Stimulated activated CD8-positive, alpha-beta memory T cell treated with anti-CD3 and anti-CD28 coated beads, Interleukin-15, amount 100 ng/mL, for 24 hours (primary cell): Measurements from ENCODE around the gene AFF4.
"Not testable (repeated sequence)": the region's sequence is repeated elsewhere in the genome, so short reads cannot be mapped to it uniquely, and the experiment has no call there.

Experiments
- DNase-seq: peaks from one replicate; pipeline ENCODE4 v3.0.0-alpha.2; 2020; ENCODE audit warnings: low read depth

AFF4 gene

GRCh38 chr5:132887283-132887682, 76.2 kb downstream of the AFF4 start:
- DNase-seq = no peak

GRCh38 chr5:132886064-132886823, 77.2 kb downstream of the AFF4 start:
- no peak for DNase-seq

DNA sequence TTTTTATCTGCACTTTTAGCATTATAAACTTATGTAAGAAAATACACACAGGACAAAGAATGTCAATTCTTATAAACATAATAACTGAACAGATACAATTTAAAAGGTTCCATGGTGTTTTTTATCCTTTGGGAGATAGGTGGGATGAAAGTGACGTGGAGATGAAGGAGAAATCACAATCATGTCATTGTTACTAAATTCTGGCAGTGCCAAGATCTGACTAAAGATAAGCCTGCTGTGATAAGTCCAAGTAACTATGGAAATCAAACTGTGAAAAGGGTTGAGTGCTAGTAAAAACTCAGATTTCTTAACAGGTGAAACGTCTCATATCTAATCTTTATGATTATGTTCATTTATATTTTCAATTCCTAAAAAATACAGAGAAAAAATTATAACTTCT, 78.9 kb downstream of the AFF4 start:
- DNase-seq = no peak

DNA sequence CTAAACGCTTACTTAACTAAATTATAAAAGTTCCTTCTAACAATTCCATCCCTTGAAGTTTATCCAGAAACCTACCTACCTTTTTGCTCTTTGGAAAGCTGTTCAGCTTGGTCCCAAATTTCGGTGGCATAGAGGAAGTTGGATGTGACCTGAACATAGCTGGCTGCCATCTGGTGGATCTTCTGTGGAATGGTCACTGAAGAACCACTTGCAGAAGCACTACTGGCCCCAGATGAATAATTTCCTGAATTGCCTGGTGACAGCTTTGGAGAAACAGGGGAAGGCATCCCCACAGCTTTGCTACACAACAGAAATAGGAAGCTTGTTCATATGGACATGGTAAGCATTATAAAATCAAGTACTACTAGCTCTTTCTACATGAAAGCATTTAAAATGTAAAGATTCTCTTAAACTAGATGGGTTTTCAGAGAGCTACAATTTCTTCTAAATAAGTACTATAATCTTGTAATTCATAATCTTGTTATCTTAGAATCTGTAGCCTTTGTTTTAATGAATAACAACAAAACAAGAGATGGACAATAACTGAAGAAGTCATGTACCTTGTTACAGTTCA, 80.1 kb downstream of the AFF4 start:
- DNase-seq = no peak

GRCh38 chr5:132877938-132878337, 85.5 kb downstream of the AFF4 start:
- DNase-seq = no peak

GRCh38 chr5:132877466-132877865, 86.0 kb downstream of the AFF4 start:
- no peak for DNase-seq

DNA sequence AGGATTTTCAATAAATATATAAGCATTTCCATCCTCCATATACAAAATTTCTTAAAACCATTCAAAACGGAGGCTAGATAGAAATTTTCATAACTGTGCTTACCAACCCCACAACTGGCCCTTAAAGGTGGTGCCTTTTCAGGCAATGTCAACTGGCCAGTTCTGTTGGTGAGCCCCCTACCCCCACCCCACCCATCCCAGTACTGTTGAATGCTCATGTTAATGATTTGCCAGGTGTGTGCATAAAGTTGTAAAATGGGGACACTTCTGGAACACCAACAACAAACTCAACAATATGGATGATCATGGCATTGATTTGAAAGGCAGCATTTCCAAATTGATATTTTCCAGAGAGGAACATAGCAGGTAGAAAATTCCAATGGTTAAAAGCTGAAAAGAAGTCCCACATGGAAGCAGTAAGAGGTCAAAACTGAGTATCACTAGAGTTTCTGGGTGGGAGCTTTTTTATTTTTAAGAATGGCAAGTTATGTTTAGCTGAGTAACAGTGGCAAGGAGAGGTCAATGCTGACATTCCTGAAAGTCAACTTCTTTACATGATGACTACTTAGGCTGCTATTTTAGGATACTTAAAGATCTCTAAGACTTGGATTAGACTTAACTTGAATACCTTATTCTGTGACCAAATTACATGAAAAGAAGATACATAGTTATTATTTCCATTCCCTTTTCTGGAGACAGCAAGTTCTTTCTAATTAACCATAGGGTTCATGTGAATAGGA, 87.2 kb downstream of the AFF4 start:
- no peak for DNase-seq

- no peak for DNase-seq
These were observed 89.5 kb downstream of the AFF4 start for GRCh38 chr5:132873930-132874271.

DNA sequence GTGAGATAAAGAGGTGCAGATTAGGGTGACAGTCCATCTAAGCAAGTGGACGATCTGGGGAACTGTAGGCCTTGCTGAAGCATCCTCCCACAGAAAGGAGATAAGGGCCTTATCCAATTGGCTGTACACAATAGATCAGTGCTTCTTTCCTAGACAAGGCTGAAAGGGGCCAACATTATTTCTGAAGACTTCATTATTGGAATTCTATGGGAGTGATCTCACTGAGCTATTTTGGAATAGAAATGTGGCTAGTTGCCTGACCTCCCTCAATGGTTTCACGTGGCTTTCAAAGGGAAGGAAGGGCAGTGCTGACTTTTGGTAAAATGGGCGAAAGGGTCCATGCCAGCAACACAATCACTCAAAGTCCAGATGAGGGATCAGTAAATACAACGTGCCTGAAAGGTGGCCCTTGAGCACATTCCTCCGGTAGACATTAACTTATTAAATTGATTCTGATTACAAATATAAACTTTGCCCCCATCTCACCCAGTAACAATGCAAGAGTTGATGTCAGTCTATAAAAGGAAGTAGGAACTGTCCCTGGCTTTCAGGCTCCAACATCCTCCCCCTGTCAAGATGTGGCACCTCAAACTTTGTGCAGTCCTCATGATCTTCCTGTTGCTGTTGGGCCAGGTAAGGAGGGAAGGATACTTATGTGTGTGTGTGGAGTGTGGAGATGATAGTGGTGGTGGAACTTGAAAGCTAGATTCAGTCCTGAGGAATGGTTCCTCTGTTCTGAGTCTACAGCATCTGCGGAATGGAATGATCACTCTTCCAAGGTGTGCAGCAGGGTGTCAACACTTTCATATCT, 90.1 kb downstream of the AFF4 start, which contains the start of gene LEAP2:
Gene LEAP2, plus strand, starts transcription at position 550 of the 811 bp plus-strand sequence. Its CDS starts 27 bp downstream, at position 577.
- no peak for DNase-seq

GRCh38 chr5:132872788-132873118, 90.7 kb downstream of the AFF4 start:
- no peak for DNase-seq

- DNase-seq = no peak
These were observed 91.8 kb downstream of the AFF4 start for GRCh38 chr5:132871459-132872284.

DNA sequence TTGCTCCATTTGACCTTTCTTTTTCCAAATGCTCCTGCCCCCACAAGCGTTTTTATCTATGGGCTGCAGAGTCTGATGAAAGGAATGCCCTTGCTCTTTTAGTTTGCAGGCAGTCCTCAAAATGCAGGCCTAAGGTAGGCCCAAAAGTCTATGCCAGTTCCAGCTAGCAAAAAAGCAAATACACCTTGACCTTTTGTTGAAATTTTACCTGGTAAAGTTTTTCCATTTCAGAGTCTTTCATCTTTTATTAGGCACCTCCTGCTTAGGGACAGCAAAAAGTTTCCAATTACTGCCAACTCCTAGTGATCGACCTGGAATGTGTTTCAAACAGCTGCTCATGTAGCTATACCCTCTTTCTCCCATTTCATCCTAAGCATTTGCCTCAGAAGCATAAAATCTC, 92.6 kb downstream of the AFF4 start:
- no peak for DNase-seq

DNA sequence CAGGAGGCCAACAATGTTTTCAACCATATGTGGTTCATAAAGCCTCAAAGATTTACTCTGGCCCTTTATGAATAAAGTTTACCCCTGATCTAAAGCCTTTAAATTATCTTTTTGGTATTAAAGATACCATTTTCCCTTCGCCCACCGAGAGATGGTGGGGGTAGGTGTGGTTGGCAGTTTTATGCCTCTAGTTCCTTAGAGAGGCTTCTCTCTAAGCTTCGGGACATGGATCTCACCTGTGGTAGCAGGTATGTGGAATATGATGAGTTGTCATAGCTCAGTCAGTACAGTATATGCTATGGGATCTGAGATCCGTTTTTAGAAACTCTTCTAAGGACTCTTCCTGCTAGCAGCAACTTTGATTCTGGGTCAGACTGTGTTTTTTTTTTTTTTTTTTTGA, 94.7 kb downstream of the AFF4 start:
- no peak for DNase-seq

- no peak for DNase-seq
These were observed 96.4 kb downstream of the AFF4 start for GRCh38 chr5:132867046-132867451.

DNA sequence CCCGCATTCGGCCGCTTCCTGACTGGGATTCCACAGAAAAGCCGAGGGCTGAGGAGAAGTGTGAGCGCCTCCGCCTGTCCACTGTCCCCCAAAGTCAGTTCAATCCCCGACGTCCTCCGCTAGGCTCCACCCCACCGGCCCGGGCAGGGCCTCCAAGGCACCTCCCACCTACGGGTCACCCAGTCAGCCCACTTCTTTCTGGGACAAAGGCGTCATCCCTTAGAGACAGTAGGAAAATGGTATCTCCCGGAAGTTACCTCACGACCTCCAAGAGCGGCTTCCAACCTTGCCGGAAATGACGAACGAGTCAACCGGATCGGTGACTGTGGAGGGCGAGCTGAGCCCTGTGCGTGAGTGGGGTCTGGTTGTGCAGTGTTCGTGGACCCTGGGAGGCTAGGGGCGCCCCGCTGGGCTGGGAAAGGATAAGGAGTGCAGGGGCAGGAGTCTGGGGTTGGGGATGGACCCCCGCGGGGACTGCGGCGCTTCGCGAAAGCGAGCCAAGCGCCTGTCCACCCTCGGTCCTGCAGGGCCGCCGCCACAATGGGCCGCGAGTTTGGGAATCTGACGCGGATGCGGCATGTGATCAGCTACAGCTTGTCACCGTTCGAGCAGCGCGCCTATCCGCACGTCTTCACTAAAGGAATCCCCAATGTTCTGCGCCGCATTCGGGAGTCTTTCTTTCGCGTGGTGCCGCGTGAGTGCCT, 96.9 kb downstream of the AFF4 start, which contains the start of the genes GDF9 and UQCRQ:
Gene GDF9, minus strand, starts transcription at position 128 of the 704 bp plus-strand sequence. CDS start 1,936 bp downstream, outside the sequence.
Gene UQCRQ, plus strand, starts transcription at position 301 of the 704 bp plus-strand sequence. Its CDS starts 240 bp downstream, at position 541.
- peak; percentile 56 for DNase-seq

DNA sequence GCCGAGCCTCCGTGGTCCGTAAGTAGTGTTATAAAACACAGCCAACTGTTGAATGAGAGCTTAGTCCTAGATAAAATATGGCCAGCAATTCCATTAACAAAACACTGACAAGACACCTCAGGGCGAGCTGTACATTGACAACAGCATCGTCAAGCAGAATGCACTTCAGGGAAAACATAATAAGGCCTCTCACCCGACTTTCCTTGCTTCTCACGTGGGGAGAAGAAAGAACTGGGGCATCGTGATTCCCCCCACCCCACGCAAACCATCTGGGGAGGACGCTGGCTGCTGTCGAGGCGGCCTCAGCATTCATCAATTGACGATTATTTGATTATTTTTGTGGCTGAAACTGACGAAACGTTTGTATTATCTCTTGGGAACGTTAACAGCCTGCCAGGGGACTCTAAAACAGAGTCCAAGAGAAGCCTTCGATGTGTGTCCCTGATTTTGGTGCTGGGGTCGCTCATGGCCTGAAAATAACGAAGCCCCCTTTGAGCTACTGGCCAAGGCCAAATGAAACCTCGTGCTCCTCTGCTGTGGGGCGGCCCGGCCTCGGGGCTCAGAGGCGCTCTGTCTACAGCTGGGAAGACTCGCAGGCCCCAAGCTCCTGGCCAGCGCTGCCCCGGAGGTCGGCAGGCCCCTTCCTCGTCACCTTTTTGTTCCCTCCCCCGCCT, 97.6 kb downstream of the AFF4 start:
- no peak for DNase-seq

DNA sequence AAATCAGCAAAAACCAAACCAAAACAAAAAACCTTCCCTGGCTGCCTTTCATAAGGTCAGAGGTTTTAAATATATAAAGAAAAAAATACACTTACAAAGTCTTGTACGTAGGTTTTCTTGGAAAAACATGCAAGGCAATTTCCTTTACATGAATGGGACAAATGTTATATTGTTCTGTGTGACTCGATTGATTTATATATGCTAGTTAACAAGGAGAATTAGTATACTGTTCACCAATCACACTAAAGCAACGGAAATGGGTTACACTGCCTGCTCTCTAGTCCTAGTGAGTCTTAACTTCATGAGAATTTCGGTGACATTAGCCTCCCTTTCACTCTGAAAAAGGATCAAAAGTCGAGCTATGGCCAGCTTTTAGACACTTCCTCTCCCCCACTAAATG, 102.7 kb downstream of the AFF4 start:
- no peak for DNase-seq

DNA sequence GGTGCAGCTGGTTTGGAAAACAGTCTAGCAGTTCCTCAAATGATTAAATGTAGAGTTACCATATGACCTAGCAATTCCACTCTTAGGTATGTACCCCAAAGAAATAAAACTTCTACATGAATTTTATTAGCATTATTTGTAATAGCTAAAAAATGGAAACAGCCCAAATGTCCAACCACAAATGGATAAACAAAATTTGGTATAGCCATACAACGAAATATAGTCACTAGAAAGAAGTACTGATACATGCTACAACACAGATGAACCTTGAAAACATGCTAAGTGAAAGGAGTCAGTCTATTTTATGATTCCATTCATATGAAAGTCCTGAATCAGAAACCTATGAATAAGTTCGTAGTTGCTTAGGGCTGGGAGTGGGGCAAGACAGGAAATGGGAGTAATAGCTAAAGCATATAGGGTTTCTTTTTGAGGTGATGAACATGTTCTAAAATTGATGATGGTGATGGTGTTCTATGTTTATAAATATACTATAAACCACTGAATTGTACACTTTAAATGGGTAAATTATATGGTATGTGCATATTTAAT, 103.5 kb downstream of the AFF4 start:
- no peak for DNase-seq

DNA sequence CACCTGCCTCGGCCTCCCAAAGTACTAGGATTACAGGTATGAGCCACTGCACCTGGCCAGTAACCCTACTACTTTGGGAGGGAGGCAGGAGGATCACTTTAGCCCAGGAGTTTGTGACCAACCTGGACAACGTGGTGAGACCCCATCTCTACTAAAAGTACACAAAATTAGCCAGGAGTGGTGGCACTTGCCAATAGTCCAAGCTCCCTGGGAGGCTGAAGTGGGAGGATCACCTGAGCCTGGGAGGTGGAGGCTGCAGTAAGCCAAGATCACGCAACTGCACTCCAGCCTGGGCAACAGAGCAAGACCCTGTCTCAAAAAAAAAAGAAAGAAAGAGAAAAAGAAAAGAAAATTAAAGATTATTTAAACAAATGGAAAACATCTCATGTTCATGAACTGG, 107.4 kb downstream of the AFF4 start:
- DNase-seq = no peak

DNA sequence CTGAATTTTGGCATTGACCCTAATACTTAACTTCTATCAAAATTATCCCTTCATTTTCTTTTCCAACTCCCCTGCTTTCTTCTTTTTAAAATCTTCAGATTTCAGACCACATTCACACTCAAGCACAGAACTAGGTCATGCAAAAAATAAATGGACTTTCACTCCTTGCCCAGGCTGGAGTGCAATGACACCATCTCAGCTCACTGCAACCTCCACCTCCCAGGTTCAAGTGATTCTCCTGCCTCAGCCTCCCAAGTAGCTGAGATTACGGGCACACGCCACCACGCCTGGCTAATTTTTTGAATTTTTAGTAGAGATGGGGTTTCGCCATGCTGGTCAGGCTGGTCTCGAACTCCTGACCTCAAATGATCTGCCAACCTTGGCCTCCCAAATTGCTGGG, 108.4 kb downstream of the AFF4 start:
- DNase-seq = not testable (repeated sequence)
